HG03442 (cell line): Measurements from ENCODE around the gene GOLGA5.
"Not testable (repeated sequence)": the region's sequence is repeated elsewhere in the genome, so short reads cannot be mapped to it uniquely, and the experiment has no call there.

Experiments
- ATAC-seq: cut with Tn5 transposase; IDR thresholded peaks from one replicate; pipeline ENCODE4 v1.9.1; 2021; ENCODE audit warnings: mild to moderate bottlenecking, moderate library complexity; ENCODE audit not compliant: unreplicated experiment

Gene GOLGA5

DNA sequence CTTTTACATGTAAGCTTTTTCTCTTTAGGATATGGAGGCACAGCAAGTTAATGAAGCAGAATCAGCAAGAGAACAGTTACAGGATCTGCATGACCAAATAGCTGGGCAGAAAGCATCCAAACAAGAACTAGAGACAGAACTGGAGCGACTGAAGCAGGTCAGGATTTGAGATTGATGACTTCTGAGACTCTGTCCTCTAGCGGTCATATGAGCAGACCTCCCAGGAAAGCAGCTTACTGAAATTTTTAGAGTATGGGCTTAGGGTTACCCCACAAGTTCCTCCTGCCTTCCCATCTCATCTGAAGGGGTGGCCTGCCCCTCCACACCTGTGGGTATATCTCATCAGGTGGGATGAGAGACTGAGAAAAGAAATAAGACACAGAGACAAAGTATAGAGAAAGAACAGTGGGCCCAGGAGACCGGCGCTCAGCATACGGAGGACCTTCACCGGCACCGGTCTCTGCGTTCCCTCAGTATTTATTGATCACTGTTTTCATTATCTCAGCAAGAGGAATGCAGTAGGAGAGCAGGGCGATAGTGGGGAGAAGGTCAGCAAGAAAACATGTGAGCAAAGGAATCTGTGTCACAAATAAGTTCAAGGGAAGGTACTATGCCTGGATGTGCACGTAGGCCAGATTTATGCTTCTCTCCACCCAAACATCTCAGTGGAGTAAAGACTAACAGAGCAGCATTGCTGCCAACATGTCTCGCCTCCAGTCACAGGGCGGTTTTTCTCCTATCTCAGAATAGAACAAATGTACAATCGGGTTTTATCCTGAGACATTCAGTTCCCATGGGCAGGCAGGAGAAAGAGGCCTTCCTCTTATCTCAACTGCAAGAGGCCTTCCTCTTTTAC, 25.8 kb downstream of the GOLGA5 start:
- not testable (repeated sequence) for ATAC-seq

DNA sequence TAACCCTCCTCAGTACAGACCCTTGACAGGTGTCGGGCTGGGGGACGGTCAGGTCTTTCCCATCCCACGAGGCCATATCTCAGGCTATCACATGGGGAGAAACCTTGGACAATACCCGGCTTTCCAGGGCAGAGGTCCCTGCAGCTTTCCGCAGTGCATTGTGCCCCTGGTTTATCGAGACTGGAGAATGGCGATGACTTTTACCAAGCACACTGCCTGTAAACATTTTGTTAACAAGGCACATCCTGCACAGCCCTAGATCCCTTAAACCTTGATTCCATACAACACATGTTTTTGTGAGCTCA, 26.4 kb downstream of the GOLGA5 start:
- not testable (repeated sequence) for ATAC-seq

DNA sequence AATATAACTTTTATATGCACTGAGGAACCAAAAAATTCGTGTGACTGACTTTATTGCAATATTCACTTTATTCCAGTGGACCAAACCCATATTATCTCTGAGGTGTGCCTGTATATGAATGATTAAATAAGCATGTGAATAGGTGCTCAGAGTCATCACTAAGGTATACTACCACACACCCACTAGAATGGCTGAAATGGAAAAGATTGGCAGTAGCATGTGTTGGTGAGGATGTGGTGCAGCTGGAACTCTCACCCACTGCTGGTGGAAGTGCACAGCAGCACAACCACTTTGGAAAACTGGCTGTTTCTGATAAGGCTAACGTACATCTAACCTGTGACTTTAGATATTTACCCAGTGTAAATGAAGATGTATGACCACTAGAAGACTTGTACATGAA, 36.8 kb downstream of the GOLGA5 start:
- no peak for ATAC-seq

DNA sequence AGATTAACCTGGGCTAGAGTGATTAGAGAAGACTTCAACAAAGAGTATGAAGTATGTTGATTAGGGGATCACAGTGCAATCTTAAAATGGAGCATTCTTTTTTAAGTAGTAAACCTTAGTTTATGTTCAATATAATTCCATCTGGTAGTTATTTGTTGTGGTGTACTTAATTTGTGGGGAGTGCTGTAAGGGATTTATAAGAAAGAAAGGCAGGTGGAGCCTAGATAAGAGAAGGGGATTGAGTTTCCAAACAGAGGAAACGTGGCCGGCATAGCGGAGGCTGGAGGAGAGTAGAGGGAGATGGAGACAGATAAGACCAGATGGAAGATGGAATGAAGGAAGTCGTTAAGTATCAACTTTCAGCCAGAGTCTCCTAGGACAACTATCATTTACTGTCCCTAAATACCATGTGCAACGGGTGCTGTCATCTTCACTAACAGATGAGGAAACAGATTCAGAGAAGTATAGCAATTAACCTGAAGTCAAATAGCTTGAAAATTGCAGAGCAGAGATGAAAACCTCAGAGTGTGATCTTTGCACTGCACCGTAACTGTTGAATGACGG, 38.1 kb downstream of the GOLGA5 start:
- ATAC-seq, result no peak

DNA sequence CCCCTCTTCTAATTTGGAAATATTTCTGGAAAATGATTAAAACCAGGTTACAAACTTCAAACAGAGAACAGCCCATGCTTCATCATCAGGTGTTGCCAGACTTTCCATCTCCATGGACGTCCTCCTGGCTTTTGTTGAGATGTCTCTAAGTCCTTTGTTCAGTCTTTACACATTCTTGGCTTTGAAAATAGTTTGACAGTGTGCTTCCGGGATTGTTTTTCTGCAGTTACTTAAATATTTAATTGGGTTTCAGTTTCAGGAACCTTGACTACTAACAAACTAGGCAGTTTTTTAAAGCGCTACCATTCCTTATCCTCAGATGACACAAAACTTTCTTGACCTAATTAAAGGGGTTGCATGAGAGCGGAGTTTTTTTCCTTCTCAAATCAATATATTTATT, 47.8 kb downstream of the GOLGA5 start:
- no peak for ATAC-seq

DNA sequence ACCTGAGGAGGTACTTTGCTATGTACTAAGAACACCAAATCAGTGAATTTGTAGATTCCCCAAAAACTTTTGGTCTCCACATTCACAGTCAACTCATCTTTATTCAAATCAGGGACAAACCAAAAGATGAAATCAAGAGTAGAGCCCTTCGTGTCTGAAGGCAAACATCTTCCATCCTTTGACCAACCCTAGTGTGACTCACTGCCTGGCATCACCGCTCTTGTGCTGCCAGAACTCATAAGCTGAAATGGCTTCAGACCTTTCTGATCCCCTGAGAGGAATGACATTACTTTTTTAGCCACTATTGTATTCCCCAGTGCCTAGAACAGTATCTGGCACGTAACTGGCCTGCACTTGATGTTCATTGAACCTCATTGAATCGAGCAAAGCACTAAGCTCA, 50.1 kb downstream of the GOLGA5 start:
- ATAC-seq, result no peak

DNA sequence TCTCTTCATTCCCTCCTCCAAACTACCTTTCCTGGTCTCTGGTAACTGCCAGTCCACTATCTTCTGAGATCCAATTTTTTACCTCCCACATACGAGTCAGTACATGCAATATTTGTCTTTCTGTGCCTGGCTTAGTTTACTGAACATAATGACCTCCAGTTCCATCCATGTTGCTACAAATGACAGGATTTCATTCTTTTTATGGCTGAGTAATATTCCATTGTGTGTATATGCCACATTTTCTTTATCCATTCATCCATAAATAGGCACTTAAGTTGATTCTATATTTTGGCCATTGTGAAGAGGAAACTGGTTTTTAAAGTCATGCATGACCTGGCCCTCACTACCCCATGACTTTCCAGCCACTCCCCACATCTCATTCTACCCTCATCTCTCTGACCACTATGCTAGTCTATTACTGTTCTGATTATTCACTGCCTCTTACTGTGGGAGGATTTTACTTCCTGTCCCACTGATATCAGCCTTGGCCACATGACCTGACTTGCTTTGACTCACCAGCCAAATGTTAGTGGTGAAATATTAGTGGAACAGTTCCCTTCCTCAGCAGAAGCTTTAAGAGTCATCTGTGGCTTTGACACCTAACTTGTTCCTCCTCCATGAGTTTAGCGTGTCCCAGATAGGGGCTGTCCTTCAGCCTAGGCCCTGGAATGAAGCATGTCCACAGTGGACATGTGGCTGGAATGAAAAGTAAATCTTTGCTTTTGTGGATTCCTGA, 52.2 kb downstream of the GOLGA5 start:
- peak; percentile 93 for ATAC-seq

DNA sequence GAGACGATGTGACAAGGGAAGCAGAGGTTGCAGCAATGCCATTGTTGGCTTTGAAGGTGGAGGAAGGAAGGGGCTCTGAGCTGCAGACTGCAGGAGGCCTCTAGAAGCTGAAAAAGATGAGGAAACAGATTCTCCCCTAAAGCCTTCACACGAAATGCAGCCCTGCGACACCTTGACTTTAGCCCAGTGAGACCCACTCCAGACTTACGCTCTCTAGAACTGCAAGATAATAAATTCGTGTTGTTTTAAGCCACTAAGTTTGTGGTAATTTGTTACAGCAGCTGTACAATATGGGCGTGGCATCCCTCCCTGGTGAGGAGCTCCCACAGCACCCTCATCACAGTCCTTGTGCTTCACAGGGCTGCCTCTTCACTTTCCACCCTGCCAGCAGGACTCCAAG, 53.2 kb downstream of the GOLGA5 start:
- ATAC-seq, result no peak

DNA sequence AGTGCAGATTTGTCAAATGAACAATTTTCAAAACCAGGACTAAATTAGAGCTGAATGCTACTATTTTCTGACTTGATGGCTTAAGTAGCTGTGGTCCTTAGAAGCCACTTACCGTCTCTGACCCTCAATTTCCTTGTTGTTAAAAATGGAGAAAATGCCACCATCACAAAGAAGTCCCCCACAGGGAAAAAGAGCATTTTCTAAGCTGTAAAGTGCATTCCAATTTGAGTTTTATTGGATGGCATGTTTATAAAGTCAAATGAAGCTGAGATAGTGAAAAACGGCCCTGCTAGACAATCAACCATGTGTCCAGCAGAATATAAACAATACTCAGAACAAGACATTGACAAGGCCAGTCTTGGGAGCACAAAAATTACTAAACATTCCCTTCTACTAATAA, 53.6 kb downstream of the GOLGA5 start:
- no peak for ATAC-seq

DNA sequence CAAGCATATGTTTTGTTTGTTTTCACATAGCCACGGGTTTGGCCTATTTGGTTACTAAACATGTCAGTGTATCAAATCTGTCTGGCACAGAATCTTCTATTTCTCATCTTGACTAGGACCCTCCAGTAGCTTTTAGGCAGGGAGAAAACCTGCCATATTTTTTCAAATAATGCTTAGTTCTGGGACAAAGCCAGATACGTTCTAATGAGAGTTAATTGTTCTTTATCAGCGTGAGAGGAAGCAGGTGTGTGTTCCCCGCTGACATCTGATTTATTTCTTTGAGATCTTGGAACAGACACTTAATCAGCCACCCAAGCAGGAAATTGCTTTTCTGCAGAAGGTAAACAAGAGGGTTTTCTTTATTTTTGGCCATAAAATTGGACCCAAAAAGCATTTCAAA, 54.8 kb downstream of the GOLGA5 start:
- no peak for ATAC-seq

DNA sequence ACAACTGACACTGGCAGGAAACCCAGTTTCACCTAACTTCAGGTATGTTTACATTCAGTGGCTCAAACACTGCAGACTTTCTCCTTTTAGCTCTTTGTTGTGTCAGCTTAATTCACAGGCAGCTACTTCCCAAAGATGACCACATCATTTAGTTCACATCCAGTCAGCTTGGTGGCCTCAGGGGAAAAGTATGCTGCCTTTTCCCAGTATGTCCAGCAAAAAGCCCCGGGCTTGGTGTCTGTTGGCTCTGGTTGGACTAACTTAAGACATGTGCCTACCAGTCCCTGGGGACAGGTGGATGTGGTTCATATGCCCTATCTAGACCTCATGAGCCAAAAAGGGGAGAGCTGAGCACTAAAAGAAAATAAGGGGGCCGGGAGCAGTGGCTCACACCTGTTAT, 56.4 kb downstream of the GOLGA5 start:
- ATAC-seq, result no peak

DNA sequence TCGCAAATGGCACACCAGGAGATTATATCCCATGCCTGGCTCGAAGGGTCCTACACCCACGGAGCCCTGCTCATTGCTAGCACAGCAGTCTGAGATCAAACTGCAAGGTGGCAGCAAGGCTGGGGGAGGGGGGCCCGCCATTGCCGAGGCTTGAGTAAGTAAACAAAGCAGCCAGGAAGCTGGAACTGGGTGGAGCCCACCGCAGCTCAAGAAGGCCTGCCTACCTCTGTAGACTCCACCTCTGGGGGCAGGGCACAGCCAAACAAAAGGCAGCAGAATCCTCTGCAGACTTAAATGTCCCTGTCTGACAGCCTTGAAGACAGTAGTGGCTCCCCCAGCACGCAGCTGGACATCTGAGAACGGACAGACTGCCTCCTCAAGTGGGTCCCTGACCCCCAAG, 59.0 kb downstream of the GOLGA5 start:
- ATAC-seq, result not testable (repeated sequence)

DNA sequence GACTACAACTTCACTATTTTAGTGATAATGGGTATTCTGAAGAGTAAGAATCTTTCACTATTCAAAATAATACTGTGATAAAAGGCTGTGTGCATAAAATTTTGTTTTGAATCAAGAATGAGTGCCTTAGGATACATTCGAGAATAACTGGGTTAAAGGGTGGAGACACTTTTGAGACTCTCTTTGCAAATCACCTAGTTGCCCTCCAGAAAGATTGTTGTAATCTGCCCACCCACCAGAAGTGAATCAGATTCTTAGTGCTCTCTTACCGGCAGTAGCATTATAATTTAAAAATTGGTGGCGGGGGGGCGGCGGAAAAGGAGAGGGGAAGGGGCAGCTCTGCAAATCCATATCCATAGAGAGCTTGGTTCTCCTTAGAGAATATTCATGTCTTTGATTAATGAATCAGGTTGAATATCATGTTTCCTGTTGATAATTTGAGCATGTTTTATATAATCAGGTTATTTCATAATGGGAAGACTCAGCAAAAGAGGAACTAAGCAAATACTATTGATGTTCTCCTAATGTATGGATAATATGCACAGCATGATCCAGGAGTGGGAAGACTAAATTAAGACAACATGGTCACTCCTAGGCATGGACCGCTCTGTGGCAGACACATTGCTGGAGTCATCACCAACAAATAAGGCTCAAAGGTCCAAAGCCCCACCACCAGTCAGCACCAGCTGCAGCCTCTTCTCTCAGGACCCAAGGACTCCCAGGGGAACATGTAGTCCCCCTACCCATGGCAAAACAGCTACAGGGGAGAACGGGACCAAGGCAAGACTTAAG, 66.1 kb downstream of the GOLGA5 start:
- no peak for ATAC-seq

DNA sequence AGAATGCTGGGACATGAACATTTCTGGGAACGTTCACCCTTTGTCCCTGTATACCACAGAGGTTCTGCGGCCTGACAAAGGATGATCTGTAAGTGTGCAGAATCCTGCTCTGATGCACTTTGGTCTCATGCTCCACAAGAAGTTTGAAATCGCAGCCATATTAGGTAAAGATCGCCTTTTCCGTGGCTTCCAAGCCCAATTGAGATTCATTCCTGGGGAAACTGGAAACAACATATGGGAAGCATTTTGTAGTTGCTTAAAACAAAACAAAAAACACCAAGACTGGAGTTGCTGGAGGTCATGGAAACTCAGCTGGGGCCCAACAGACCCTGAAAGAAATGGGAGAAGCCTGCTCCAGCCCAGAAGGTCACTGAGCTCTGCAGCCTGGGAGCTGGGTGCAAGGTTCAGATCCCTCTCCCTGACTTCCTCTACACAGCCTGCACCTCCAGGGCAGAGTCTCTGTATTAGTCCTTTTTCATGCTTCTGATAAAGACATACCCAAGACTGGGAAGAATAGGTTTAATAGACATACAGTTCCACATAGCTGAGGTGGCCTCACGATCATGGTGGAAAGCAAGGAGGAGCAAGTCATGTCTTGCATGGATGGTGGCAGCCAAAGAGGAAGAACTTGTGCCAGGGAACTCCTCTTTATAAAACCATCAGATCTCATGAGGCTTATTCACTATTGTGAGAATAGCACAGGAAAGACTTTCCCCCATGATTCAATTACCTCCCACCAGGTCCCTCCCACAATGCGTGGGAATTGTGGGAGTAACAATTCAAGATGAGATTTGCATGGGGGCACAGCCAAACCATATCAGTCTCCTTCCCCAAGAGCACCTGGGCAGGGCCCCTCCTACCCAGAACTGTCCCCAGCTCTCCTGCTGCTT, 68.0 kb downstream of the GOLGA5 start:
- no peak for ATAC-seq

DNA sequence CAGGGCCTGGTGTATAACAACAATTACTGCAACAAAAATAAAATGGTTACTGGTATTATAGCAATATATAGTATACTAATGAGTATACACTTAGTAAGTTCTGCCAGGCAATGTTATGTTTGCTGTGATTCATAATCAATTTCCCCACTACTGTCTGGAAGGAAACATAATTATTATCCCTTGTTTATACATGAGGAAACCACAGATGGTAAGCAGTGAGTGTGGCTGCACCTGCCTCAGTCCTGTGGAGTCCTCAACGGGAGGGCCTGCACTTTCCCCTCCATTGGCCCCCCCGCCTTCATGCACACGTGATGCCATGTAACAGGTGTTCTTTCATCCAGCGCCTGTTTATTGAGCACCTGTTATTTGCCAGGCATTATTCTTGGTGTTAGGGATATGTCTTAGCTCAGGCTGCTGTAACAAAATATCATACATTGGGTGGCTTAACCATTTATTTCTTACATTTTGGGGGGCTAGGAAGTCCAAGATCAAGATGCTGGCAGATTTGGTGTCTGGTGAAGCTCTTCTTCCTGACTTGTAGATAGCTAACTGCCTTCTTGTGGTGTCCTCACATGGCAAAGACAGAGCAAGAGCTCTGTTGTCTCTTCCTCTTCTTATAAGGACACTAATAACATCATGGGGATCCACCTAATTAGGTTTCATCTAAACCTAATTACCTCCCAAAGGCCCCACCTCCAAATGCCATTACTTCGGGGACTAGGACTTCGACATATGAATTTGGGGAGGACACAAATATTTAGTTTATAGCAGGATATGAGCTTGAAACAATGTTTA, 69.4 kb downstream of the GOLGA5 start:
- ATAC-seq, result no peak

DNA sequence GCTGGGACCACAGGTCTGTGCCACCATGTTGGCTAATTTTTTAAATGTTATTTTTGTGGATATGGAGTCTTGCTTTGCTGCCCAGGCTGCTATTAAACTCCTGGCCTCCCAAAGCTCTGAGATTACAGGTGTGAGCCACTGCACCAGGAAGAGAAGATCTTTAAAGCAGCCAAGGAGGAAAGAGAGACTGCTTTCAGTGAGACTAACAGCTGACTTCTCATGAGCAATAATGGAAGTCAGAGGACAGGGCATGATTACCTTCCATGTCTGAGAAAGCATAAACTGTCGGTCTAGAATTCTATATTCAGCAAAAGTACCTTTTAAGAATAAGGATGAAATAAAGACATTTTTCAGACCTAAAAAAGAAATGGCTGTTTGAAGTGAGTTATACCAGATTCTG, 71.6 kb downstream of the GOLGA5 start:
- ATAC-seq, result no peak

DNA sequence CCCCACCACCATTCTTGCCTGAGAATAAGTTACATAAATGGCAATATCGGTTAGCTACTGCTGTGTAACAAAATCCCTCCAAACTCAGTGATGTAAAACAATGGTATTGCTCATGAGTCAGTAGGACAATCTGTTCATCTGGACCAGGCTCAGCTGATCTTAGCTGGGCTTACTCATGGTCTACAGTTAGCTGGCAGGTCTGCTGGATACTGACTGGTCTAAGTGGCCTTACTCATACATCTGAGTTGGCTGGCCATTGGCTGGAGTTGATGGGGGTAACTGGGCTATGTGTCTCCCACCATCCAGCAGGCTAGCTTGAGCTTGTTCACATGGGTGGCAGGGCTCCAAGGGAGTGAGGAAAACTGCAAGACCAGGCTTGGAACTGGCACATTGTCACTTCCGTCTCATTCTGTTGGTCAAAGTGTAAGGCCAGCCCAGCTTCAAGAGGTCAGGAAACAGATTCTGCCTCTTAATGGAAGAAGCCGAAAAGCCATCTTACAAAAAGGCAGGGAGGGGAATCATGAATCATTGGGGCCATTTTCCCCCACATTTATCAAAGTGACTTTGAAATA, 72.2 kb downstream of the GOLGA5 start:
- ATAC-seq, result no peak

DNA sequence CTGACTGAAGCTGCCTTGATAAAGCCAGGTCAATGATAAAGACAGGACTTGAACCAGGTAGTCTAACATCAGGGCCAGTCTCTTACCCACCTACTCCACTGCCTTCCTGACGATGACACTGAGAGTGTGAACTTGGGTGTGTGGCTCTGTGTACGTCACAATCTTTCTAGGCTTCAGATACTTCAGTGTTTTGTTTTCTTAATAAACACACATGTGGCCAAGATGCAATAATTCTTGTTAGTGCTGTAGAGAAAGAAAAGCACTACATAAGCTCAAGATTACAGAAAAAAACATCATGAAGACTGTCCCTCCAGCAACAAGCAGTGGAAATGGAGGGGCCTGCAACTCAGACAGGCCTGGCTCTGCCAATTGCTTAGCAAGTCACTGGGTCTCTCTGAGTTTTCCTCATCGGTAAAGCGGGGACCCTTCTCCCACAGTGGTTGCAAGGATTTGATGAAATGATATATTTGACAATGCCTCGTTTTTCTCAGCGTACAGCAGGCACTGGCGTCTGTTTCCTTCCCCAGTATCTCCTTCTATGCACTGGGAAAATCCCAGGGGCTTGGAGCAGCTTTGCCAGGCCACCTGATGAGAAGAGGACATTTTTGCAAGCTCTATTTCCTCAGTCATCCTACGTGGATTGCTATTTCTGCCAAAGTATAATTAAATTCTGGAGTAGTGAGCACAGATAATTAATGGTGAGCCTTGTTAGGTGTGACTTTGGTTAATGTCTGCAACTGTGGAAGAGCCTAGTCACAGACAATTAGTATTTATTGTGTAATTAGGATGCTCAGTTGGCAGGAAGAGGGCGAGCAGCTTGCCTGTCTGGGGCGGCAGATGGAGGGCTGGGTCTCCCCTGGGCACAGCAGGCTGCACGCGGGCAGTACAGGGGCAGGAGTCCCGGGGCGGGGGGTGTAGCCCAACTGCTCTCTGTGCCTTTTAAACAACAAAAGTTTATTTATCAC, 73.1 kb downstream of the GOLGA5 start:
- ATAC-seq, result no peak
